Smooth muscle cell (in vitro differentiated cells): ENCODE results near the gene AGBL2. TPM values are rescaled to one million over a fixed set of nuclear protein-coding genes. Genes with fewer than 3 reads are reported as not detected.
"Not testable (repeated sequence)": the region's sequence is repeated elsewhere in the genome, so short reads cannot be mapped to it uniquely, and the experiment has no call there.

Experiments
- DNase-seq: peaks from one replicate; lab custom pipeline; 2025; ENCODE audit not compliant: unreplicated experiment; lab: John Stamatoyannopoulos, UW
- H2AFZ ChIP-seq: fragments of 200-600 bp; sonication (generic); 2 replicates; pipeline ENCODE4 v1.6.0; 2016; ENCODE audit warnings: antibody characterized with exemption, low read depth, mild to moderate bottlenecking
- H3F3A ChIP-seq: fragments of 200-600 bp; sonication (generic); 2 replicates; pipeline ENCODE4 v1.6.0; 2017; ENCODE audit warnings: antibody characterized with exemption, low read depth
- H3K27ac ChIP-seq: fragments of 200-600 bp; sonication (generic); 2 replicates; pipeline ENCODE4 v1.5.1; 2016; ENCODE audit warnings: low read depth, mild to moderate bottlenecking
- H3K27me3 ChIP-seq: fragments of 200-600 bp; sonication (generic); 2 replicates; pipeline ENCODE4 v1.6.1; 2016; ENCODE audit warnings: low read depth, mild to moderate bottlenecking
- H3K36me3 ChIP-seq: fragments of 200-600 bp; sonication (generic); 2 replicates; pipeline ENCODE4 v1.5.1; 2016; ENCODE audit warnings: low read depth
- H3K4me1 ChIP-seq: fragments of 200-600 bp; sonication (generic); 2 replicates; pipeline ENCODE4 v1.5.1; 2016; ENCODE audit warnings: low read depth
- H3K4me2 ChIP-seq: fragments of 200-600 bp; sonication (generic); 2 replicates; pipeline ENCODE4 v1.6.0; 2016; ENCODE audit warnings: mild to moderate bottlenecking
- H3K4me3 ChIP-seq: fragments of 200-600 bp; sonication (generic); 2 replicates; pipeline ENCODE4 v1.5.1; 2016; ENCODE audit warnings: mild to moderate bottlenecking
- H3K79me2 ChIP-seq: fragments of 200-600 bp; sonication (generic); 2 replicates; pipeline ENCODE4 v1.6.0; 2016; ENCODE audit warnings: low read depth, mild to moderate bottlenecking
- H3K9ac ChIP-seq: fragments of 200-600 bp; sonication (generic); 2 replicates; pipeline ENCODE4 v1.6.0; 2016; ENCODE audit warnings: low read depth
- H3K9me3 ChIP-seq: fragments of 200-600 bp; sonication (generic); replicated peaks from 2 replicates; pipeline ENCODE4 v1.5.1; 2016; ENCODE audit warnings: low read depth
- H4K20me1 ChIP-seq: fragments of 200-600 bp; sonication (generic); 2 replicates; pipeline ENCODE4 v1.6.0; 2016; ENCODE audit warnings: low read depth
- WGBS: methylation state at CpG from one replicate; pipeline ENCODE4 v1.1.7; 2016; ENCODE audit warnings: low lambda C conversion rate; 5-methylcytosine and 5-hydroxymethylcytosine counted together
- polyA plus RNA-seq: library from polyadenylated mRNA; unstranded; fragments of >200 nt; fragmentation: Nextera tagmentation; extraction: Ambion mirVana; gene quantifications from 2 replicates; pipeline ENCODE4 v1.2.1, GENCODE V29; 2016
- total RNA-seq: library from RNA; depleted of rRNA; stranded (reverse); fragments of >200 nt; gene quantifications from 2 replicates; pipeline ENCODE4 v1.2.3, GENCODE V29; 2014
- TF ChIP-seq, protein P1 (sequence below): fragments of 200-600 bp; sonication (generic); IDR thresholded peaks from 2 replicates; pipeline ENCODE4 v1.5.1; 2017; ENCODE audit warnings: borderline replicate concordance, mild to moderate bottlenecking, antibody characterized with exemption; ENCODE audit not compliant: insufficient read depth, poor library complexity, severe bottlenecking

Gene AGBL2
- total and polyA plus RNA-seq, 2 experiments from 2014 or later = 1.1 TPM; not detected in 1

- Histone ChIP-seq H3K27ac (no peak overlapping the region), H3K79me2 (peaks cover 26% of the 10 kb centered on the region), H2AFZ (no peak overlapping the region), H3K9me3 (no peaks in the 10 kb centered on the region), H3K4me3 (no peak overlapping the region), H3K4me1 (no peaks in the 10 kb centered on the region), H3K9ac (no peak overlapping the region), H3K36me3 (peaks cover 39% of the 10 kb centered on the region), H3K4me2 (no peak overlapping the region), H4K20me1 (peaks cover 46% of the 10 kb centered on the region), H3K27me3 (no peaks in the 10 kb centered on the region), H3F3A (no peaks in the 10 kb centered on the region)
- TF ChIP-seq, protein P1, sequence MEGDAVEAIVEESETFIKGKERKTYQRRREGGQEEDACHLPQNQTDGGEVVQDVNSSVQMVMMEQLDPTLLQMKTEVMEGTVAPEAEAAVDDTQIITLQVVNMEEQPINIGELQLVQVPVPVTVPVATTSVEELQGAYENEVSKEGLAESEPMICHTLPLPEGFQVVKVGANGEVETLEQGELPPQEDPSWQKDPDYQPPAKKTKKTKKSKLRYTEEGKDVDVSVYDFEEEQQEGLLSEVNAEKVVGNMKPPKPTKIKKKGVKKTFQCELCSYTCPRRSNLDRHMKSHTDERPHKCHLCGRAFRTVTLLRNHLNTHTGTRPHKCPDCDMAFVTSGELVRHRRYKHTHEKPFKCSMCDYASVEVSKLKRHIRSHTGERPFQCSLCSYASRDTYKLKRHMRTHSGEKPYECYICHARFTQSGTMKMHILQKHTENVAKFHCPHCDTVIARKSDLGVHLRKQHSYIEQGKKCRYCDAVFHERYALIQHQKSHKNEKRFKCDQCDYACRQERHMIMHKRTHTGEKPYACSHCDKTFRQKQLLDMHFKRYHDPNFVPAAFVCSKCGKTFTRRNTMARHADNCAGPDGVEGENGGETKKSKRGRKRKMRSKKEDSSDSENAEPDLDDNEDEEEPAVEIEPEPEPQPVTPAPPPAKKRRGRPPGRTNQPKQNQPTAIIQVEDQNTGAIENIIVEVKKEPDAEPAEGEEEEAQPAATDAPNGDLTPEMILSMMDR = no peak
- DNase-seq = no peak
- 96% methylated on average over 5 of the region's 5 CpGs for WGBS
Measured at GRCh38 chr11:47750725-47751124, 35.6 kb upstream of the AGBL2 start.

DNA sequence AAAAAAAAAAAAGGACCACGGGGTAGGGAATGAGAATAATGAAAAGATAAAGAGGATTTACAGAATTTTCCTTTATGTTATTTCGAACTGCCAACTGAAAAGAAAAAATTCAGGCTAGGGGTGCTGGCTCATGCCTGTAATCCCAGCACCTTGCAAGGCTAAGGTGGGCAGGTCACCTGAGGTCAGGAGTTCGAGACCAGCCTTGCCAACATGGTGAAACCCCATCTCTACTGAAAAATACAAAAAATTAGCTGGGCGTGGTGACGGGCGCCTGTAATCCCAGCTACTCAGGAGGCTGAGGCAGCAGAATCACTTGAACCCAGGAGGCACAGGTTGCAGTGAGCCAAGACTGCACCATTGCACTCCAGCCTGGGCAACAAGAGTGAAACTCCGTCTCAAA is 27.3 kb upstream of the AGBL2 start:
- H3K4me2 ChIP-seq, H3K27me3 ChIP-seq, H3F3A ChIP-seq, H3K4me1 ChIP-seq, H3K9ac ChIP-seq, H3K4me3 ChIP-seq, H3K27ac ChIP-seq, DNase-seq, H2AFZ ChIP-seq, H3K9me3 ChIP-seq: not testable (repeated sequence)
- 98% methylated on average over 7 of the region's 7 CpGs for WGBS
- Histone ChIP-seq H4K20me1 (peaks cover 24% of the 10 kb centered on the region), H3K79me2 (peaks cover 15% of the 10 kb centered on the region), H3K36me3 (peaks cover 45% of the 10 kb centered on the region)

GRCh38 chr11:47737817-47738216 is 22.6 kb upstream of the AGBL2 start:
- H3K9ac ChIP-seq, H3K9me3 ChIP-seq, H3K4me3 ChIP-seq, H3K4me2 ChIP-seq, H3K27me3 ChIP-seq, DNase-seq, H3F3A ChIP-seq, H3K79me2 ChIP-seq, H3K27ac ChIP-seq, H2AFZ ChIP-seq, H3K4me1 ChIP-seq: not testable (repeated sequence)
- Histone ChIP-seq H3K36me3 (peaks cover 42% of the 10 kb centered on the region), H4K20me1 (peaks cover 16% of the 10 kb centered on the region)
- WGBS = 96% methylated on average over 7 of the region's 7 CpGs

GRCh38 chr11:47732271-47732670 is 17.1 kb upstream of the AGBL2 start:
- no peak overlapping the region for H3K27ac ChIP-seq
- WGBS = 97% methylated on average over 10 of the region's 10 CpGs
- H3K4me1 ChIP-seq = peaks cover 7% of the 10 kb centered on the region
- no peak overlapping the region for H2AFZ ChIP-seq
- peaks cover 17% of the 10 kb centered on the region for H4K20me1 ChIP-seq
- DNase-seq = no peak
- peaks cover 59% of the 10 kb centered on the region for H3K36me3 ChIP-seq
- H3K79me2 ChIP-seq = peaks cover 5% of the 10 kb centered on the region
- no peaks in the 10 kb centered on the region for H3K27me3 ChIP-seq
- H3K9me3 ChIP-seq = no peaks in the 10 kb centered on the region
- H3K4me3 ChIP-seq = no peak overlapping the region
- H3K9ac ChIP-seq = no peak overlapping the region
- H3K4me2 ChIP-seq = no peak overlapping the region
- TF ChIP-seq, protein P1 = no peak
- H3F3A ChIP-seq = no peaks in the 10 kb centered on the region

DNA sequence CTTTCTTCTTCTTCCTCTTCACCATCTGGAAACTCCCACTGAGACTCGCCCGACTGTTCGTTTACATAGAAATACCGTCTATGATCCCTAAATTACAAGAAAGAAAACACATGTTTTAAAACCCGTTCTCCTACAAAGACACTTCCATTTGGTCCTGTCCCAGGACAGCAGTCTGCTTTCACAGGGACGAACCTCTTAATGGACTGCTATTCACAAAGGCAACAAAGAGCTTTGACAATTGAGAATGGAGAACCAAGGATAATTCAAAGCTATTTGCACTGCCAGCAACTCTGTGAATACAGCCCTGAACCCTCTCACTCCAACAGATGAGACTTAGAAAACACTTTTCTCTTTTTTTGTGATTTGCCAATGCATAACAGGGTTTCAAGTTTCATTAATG is 16.3 kb upstream of the AGBL2 start:
- Histone ChIP-seq H3K4me3 (no peak overlapping the region), H3K9me3 (no peaks in the 10 kb centered on the region), H2AFZ (no peak overlapping the region), H3K79me2 (peaks cover 5% of the 10 kb centered on the region), H3K36me3 (peaks cover 55% of the 10 kb centered on the region), H3K27me3 (no peaks in the 10 kb centered on the region), H3F3A (no peaks in the 10 kb centered on the region), H3K27ac (no peak overlapping the region), H3K4me1 (peaks cover 7% of the 10 kb centered on the region), H4K20me1 (peaks cover 23% of the 10 kb centered on the region), H3K9ac (no peak overlapping the region), H3K4me2 (no peak overlapping the region)
- 90% methylated on average over 6 of the region's 6 CpGs for WGBS
- TF ChIP-seq, protein P1 = no peak
- no peak for DNase-seq
